ENCODE data around the gene HDAC4. TPM values are rescaled to one million over a fixed set of nuclear protein-coding genes. Genes with fewer than 3 reads are reported as not detected.

The HDAC4 gene
- total RNA-seq, 2 experiments from 2014 or later: 32.0 to 35.6 TPM

GRCh38 chr2:239136203-239136602 is 264.6 kb downstream of the HDAC4 start:
- Mint-ChIP-seq H3K36me3 (ENCODE audit: low read depth) (peaks cover 22% of the 10 kb centered on the region), H3K27me3 (ENCODE audit: low read depth) (no peaks in the 10 kb centered on the region), H3K4me1 (ENCODE audit: low read depth) (no peaks in the 10 kb centered on the region), H3K4me3 (no peak overlapping the region), H3K27ac (no peak overlapping the region), H3K9me3 (no peaks in the 10 kb centered on the region)
- intact Hi-C loops (cut with micrococcal nuclease): no loop called here
- no peak for DNase-seq
- CTCF ChIA-PET: interaction anchor here (0.6 to 1.4 kb wide), 2 partner anchors 8 to 165 kb away, joined by 4 to 6 read pairs; no protein-coding TSS in a partner anchor

- CTCF ChIA-PET: interaction anchor here (0.6 to 1.4 kb wide), 2 partner anchors 9 to 166 kb away, joined by 4 to 6 read pairs; no protein-coding TSS in a partner anchor
- Mint-ChIP-seq H3K9me3 (no peaks in the 10 kb centered on the region), H3K4me3 (no peak overlapping the region), H3K27ac (no peak overlapping the region), H3K27me3 (ENCODE audit: low read depth) (no peaks in the 10 kb centered on the region), H3K36me3 (ENCODE audit: low read depth) (peaks cover 22% of the 10 kb centered on the region), H3K4me1 (ENCODE audit: low read depth) (no peaks in the 10 kb centered on the region)
- intact Hi-C loops (cut with micrococcal nuclease): no loop called here
- DNase-seq: no peak
Measured at GRCh38 chr2:239135531-239135930, 265.3 kb downstream of the HDAC4 start.

DNA sequence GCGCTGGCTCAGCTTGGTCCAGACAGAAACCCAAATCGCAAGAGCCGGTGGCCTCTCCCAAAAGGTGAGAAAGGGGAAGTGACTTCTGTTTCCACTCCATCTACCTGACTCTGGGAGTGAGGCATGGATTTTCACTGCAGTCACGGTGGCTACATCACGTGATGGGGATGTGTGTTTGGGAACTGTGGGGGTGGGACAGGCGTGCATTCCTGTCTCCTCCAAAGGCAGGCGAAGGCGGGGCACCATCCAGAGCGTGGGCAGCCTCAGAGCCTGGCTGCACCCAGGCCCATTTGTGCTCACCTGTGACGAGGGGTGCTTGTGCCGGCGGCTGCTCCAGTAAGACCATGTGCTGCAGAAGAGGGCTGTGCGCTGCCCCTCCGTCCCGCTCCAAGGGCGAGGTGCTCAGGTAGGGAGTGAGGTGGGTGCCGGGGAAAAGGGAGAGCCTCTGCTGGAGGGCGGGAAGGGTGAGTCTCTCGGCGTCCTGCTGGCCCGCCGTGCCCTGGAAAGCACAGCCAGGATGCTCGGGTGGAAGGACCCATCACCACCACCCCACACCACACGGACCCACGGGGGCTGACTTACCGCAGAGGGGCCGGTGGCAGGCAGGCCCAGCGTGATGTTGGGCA is 266.8 kb downstream of the HDAC4 start:
- Mint-ChIP-seq H3K4me1 (ENCODE audit: low read depth) (no peaks in the 10 kb centered on the region), H3K4me3 (no peak overlapping the region), H3K27ac (no peak overlapping the region), H3K36me3 (ENCODE audit: low read depth) (peaks cover 22% of the 10 kb centered on the region), H3K9me3 (no peaks in the 10 kb centered on the region), H3K27me3 (ENCODE audit: low read depth) (no peaks in the 10 kb centered on the region)
- no peak for DNase-seq
- intact Hi-C loops (cut with micrococcal nuclease): no loop called here
- CTCF ChIA-PET: no interaction called here

DNA sequence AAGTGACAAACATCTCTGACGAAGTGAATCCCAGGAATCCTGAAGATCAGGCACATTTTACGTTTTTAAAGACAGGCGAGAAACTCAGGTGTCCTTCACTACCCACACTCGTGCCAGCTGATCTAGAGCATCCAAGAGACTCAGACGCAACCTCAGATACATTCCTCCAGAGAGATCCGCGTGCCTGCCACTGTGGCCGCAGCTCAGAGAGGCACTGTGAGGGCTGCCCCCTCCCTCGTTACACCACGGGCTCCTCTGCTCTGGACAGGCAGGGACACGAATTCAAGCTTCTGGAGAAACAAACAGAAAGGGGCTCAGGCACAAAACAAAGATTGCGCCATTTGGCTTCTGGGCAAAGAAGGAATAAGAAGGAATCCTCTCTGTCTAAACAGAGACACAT is 268.0 kb downstream of the HDAC4 start:
- peak overlapping the region; percentile 16 for H3K27ac Mint-ChIP-seq
- no peak for DNase-seq
- H3K4me1 Mint-ChIP-seq (ENCODE audit: low read depth): no peaks in the 10 kb centered on the region
- CTCF ChIA-PET: no interaction called here
- no peaks in the 10 kb centered on the region for H3K9me3 Mint-ChIP-seq
- peaks cover 22% of the 10 kb centered on the region for H3K36me3 Mint-ChIP-seq (ENCODE audit: low read depth)
- no peaks in the 10 kb centered on the region for H3K27me3 Mint-ChIP-seq (ENCODE audit: low read depth)
- H3K4me3 Mint-ChIP-seq: no peak overlapping the region
- intact Hi-C loops (cut with micrococcal nuclease): no loop called here

DNA sequence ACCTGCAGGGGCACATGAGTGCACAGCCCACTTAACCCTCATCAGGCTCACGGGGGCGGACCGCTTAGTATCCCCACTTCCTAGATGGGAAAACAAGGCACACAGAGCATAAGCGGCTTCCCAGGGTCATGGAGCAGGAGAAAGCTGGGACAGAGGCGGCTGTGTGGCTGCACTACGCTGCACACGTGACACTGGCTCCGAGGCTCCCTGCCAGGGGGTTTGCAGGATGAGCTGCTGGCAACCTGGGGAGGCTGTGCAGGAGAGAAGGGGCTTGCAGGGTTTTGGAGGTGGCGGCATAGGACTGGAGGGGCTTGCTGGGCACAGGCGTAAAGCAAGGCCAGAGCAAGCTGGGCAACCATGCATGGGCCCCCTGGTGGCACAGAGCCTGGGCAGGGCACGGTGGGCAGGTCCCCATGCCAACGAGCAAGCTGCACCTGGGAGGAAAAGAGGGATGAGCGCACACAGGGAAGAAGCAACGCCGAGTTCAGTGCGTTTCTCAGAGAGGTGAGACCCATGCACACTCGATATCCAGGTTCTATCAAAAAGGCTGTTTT is 268.6 kb downstream of the HDAC4 start:
- no peak overlapping the region for H3K27ac Mint-ChIP-seq
- CTCF ChIA-PET: no interaction called here
- no peak for DNase-seq
- H3K27me3 Mint-ChIP-seq (ENCODE audit: low read depth): no peaks in the 10 kb centered on the region
- no peak overlapping the region for H3K4me3 Mint-ChIP-seq
- intact Hi-C loops (cut with micrococcal nuclease): no loop called here
- no peaks in the 10 kb centered on the region for H3K9me3 Mint-ChIP-seq
- peaks cover 22% of the 10 kb centered on the region for H3K36me3 Mint-ChIP-seq (ENCODE audit: low read depth)
- H3K4me1 Mint-ChIP-seq (ENCODE audit: low read depth): no peaks in the 10 kb centered on the region

- Mint-ChIP-seq H3K4me1 (ENCODE audit: low read depth) (no peaks in the 10 kb centered on the region), H3K36me3 (ENCODE audit: low read depth) (peaks cover 19% of the 10 kb centered on the region), H3K27ac (no peak overlapping the region), H3K4me3 (no peak overlapping the region), H3K9me3 (no peaks in the 10 kb centered on the region), H3K27me3 (ENCODE audit: low read depth) (no peaks in the 10 kb centered on the region)
- CTCF ChIA-PET: no interaction called here
- intact Hi-C loops (cut with micrococcal nuclease): no loop called here
- DNase-seq: no peak
Measured at GRCh38 chr2:239131521-239131920, 269.3 kb downstream of the HDAC4 start.

- no peaks in the 10 kb centered on the region for H3K4me1 Mint-ChIP-seq (ENCODE audit: low read depth)
- peaks cover 15% of the 10 kb centered on the region for H3K36me3 Mint-ChIP-seq (ENCODE audit: low read depth)
- H3K27me3 Mint-ChIP-seq (ENCODE audit: low read depth): no peaks in the 10 kb centered on the region
- H3K9me3 Mint-ChIP-seq: no peaks in the 10 kb centered on the region
- H3K4me3 Mint-ChIP-seq: no peak overlapping the region
- no peak for DNase-seq
- CTCF ChIA-PET: interaction anchor here (0.7 kb wide), 1 partner anchor 28 kb away, joined by 3 read pairs; no protein-coding TSS in a partner anchor
- H3K27ac Mint-ChIP-seq: no peak overlapping the region
- intact Hi-C loops (cut with micrococcal nuclease): no loop called here
Measured at GRCh38 chr2:239130786-239131325, 270.0 kb downstream of the HDAC4 start.

DNA sequence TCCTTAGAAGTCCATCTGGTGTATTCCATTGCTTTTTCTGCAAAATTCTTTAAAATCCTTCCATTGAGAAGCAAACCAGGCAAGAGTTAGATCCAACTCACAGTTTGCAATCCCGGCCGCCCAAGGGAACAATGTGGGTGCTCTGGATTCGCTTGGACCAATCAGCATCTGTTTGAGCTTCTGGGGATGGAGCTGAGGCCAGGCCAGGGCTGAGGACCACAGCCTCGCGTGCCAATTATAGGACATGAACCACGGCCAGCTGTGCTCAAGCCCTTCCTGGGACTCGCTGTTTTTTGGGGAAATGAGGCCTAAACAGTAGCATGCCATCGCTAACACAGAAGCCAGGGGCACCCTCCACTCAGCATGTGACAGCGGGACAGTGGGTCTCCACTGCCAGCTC is 270.8 kb downstream of the HDAC4 start:
- Mint-ChIP-seq H3K27me3 (ENCODE audit: low read depth) (no peaks in the 10 kb centered on the region), H3K36me3 (ENCODE audit: low read depth) (peaks cover 23% of the 10 kb centered on the region), H3K4me3 (no peak overlapping the region), H3K27ac (no peak overlapping the region), H3K4me1 (ENCODE audit: low read depth) (no peaks in the 10 kb centered on the region), H3K9me3 (no peaks in the 10 kb centered on the region)
- intact Hi-C loops (cut with micrococcal nuclease): no loop called here
- DNase-seq: no peak
- CTCF ChIA-PET: interaction anchor here (0.7 kb wide), 1 partner anchor 27 kb away, joined by 3 read pairs; no protein-coding TSS in a partner anchor

DNA sequence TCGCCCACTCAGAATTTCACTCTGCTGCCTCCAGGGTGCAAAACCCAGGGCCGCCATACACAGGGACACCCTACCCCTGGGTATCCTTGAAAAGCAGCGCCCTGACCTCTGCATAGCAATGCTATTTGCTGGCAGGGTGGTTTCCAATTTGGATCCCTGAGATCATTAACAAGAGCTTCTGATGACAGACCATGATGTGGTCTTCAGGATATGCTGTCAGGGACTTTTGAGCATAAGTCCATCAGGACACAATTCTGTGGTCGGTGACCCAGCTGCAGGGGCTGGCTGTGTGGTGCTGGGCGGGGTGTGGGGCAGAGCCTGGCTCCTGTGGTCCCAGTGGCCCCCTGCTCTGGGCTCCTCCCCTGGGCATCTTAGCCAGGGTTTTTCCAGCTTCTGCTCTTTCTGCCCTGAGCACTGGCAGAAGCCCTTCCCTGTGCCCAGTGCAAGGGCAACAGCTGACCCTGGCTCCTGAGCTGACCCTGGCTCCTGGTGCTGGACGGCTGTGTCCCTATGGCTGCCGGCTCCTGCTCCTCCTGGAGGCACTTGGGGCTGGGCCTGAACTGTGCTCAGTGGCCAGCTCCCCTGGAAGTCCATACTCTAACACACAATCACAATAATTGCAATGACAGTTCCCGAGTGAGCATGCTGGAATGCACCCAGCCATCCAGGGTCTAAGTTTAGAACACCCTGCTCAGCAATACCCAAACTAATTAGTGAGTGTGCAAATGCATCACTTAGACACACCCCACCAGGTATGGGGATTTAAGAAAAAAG is 271.5 kb downstream of the HDAC4 start:
- DNase-seq: no peak
- H3K27ac Mint-ChIP-seq: no peak overlapping the region
- intact Hi-C loops (cut with micrococcal nuclease): no loop called here
- H3K4me3 Mint-ChIP-seq: no peak overlapping the region
- H3K4me1 Mint-ChIP-seq (ENCODE audit: low read depth): no peaks in the 10 kb centered on the region
- H3K9me3 Mint-ChIP-seq: peaks cover 4% of the 10 kb centered on the region
- H3K27me3 Mint-ChIP-seq (ENCODE audit: low read depth): no peaks in the 10 kb centered on the region
- CTCF ChIA-PET: no interaction called here
- H3K36me3 Mint-ChIP-seq (ENCODE audit: low read depth): peaks cover 23% of the 10 kb centered on the region

- intact Hi-C loops (cut with micrococcal nuclease): no loop called here
- Mint-ChIP-seq H3K27ac (no peak overlapping the region), H3K4me1 (ENCODE audit: low read depth) (no peaks in the 10 kb centered on the region), H3K27me3 (ENCODE audit: low read depth) (no peaks in the 10 kb centered on the region), H3K9me3 (peaks cover 4% of the 10 kb centered on the region), H3K4me3 (no peak overlapping the region), H3K36me3 (ENCODE audit: low read depth) (peaks cover 21% of the 10 kb centered on the region)
- DNase-seq: no peak
- CTCF ChIA-PET: no interaction called here
Measured at GRCh38 chr2:239128706-239129105, 272.1 kb downstream of the HDAC4 start.

DNA sequence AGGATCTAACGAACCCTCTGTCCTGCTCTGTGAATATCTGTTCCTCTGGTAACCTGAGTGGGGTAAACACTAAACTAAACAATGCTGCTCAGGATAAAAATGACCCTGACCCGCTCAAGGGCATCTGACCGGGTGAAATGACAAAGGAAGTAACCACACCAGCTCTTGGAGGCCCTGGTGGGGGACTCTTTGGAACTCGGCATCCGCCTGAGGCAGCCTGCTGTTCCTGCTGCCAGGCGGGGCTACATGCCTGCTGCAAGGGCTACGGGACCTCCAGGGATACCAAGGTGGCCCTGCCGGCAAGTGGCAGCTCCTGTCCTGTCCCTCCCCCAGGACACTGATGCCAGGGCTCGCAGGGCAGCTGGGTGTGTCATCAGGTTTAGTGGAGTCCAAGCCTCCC is 273.3 kb downstream of the HDAC4 start:
- Mint-ChIP-seq H3K27ac (no peak overlapping the region), H3K9me3 (peaks cover 4% of the 10 kb centered on the region), H3K4me3 (no peak overlapping the region), H3K36me3 (ENCODE audit: low read depth) (peaks cover 18% of the 10 kb centered on the region), H3K4me1 (ENCODE audit: low read depth) (no peaks in the 10 kb centered on the region), H3K27me3 (ENCODE audit: low read depth) (no peaks in the 10 kb centered on the region)
- intact Hi-C loops (cut with micrococcal nuclease): no loop called here
- CTCF ChIA-PET: no interaction called here
- DNase-seq: no peak

- H3K4me1 Mint-ChIP-seq (ENCODE audit: low read depth): peaks cover 6% of the 10 kb centered on the region
- peaks cover 18% of the 10 kb centered on the region for H3K36me3 Mint-ChIP-seq (ENCODE audit: low read depth)
- CTCF ChIA-PET: no interaction called here
- no peak overlapping the region for H3K4me3 Mint-ChIP-seq
- H3K27me3 Mint-ChIP-seq (ENCODE audit: low read depth): no peaks in the 10 kb centered on the region
- no peak for DNase-seq
- peaks cover 4% of the 10 kb centered on the region for H3K9me3 Mint-ChIP-seq
- intact Hi-C loops (cut with micrococcal nuclease): no loop called here
- H3K27ac Mint-ChIP-seq: no peak overlapping the region
Measured at GRCh38 chr2:239125726-239126675, 274.8 kb downstream of the HDAC4 start.
